Stimulated activated CD8-positive, alpha-beta memory T cell treated with anti-CD3 and anti-CD28 coated beads, Interleukin-15, amount 100 ng/mL, for 4 hours (primary cell): Measurements from ENCODE around the gene CHID1.

Source experiments
- DNase-seq, 2 donors: peaks; one replicate each; pipeline ENCODE4 v3.0.0-alpha.2; 2020; ENCODE audit warnings: low read depth in 2 of 2

Gene CHID1

GRCh38 chr11:825366-826226, 85.0 kb downstream of the CHID1 start:
- DNase-seq = no peak

GRCh38 chr11:824942-825341, 85.7 kb downstream of the CHID1 start:
- no peak for DNase-seq

- DNase-seq = no peak
Observed at GRCh38 chr11:824292-824880, 86.2 kb downstream of the CHID1 start.

GRCh38 chr11:823441-824291, 86.9 kb downstream of the CHID1 start:
- DNase-seq = no peak

- DNase-seq = no peak
Observed at GRCh38 chr11:821512-822371, 88.9 kb downstream of the CHID1 start.

GRCh38 chr11:820655-821511, 89.7 kb downstream of the CHID1 start:
- DNase-seq = no peak

GRCh38 chr11:819943-820649, 90.5 kb downstream of the CHID1 start:
- peak; percentile 77 to 85 for DNase-seq

- peak; percentile 84 to 85 for DNase-seq
Observed at GRCh38 chr11:819129-819931, 91.3 kb downstream of the CHID1 start.

GRCh38 chr11:818396-819128, 92.0 kb downstream of the CHID1 start, which contains the start of gene PNPLA2:
PNPLA2 (plus strand) TSS chr11:818914; CDS start chr11:819719, 805 bp downstream.
- no peak for DNase-seq
